Thyroid gland (tissue), 4 donors: ENCODE data around the gene MAPT. TPM values are rescaled to one million over a fixed set of nuclear protein-coding genes. Genes with fewer than 3 reads are reported as not detected.
A peak's percentile ranks its signal among the peaks of the same experiment; 100 is the strongest.

Experiments used
- DNase-seq, 2 donors: peaks; one replicate each; pipeline ENCODE4 v3.0.0-alpha.2; 2019
- H3K27ac ChIP-seq, 3 donors: fragments of 200-600 bp; sonication (generic); 1 replicate in 2 of 3; 2 replicates in 1 of 3; pipeline ENCODE4 v1.5.1; 2016 to 2019; ENCODE audit warnings: mild to moderate bottlenecking in 1 of 3, moderate library complexity in 1 of 3
- H3K27me3 ChIP-seq: fragments of 200-600 bp; sonication (generic); one replicate; pipeline ENCODE4 v1.5.1; 2019
- H3K36me3 ChIP-seq, 2 donors: fragments of 200-600 bp; sonication (generic); one replicate each; pipeline ENCODE4 v1.5.1; 2016 to 2019
- H3K4me1 ChIP-seq, 2 donors: fragments of 200-600 bp; sonication (generic); one replicate each; pipeline ENCODE4 v1.5.1; 2017 to 2019
- H3K4me3 ChIP-seq, 3 donors: fragments of 200-600 bp; sonication (generic); replicated peaks in 1 of 3; 1 replicate in 2 of 3; 2 replicates in 1 of 3; pipeline ENCODE4 v1.5.1; 2016; ENCODE audit warnings: mild to moderate bottlenecking in 1 of 3
- H3K9me3 ChIP-seq: fragments of 200-600 bp; sonication (generic); one replicate; pipeline ENCODE4 v1.5.1; 2017
- CTCF ChIP-seq, 6 experiments: fragments of 200-600 bp in 3 of 6; fragments of 450-650 bp in 3 of 6; sonication (generic) in 3 of 6; IDR thresholded peaks; one replicate each; pipeline ENCODE4 v1.5.1; 2016 to 2019; ENCODE audit warnings: antibody characterized with exemption in 6 of 6, mild to moderate bottlenecking in 2 of 6, inconsistent platforms in 1 of 6, moderate library complexity in 1 of 6
- POLR2A ChIP-seq, 2 donors: fragments of 450-650 bp; IDR thresholded peaks; one replicate each; pipeline ENCODE4 v1.6.1; 2017; ENCODE audit warnings: antibody characterized with exemption in 2 of 2, mild to moderate bottlenecking in 2 of 2, moderate library complexity in 1 of 2
- WGBS, 2 donors: methylation state at CpG; one replicate each; pipeline ENCODE4 v1.1.5; 2017; 5-methylcytosine and 5-hydroxymethylcytosine counted together
- intact Hi-C: fragments of 100-400 bp; cut with DNase I; formaldehyde crosslinking; loops from one replicate; pipeline ENCODE4 v1.15.1; 2023
- total RNA-seq, 4 donors: library from RNA; depleted of rRNA; stranded (reverse); fragments of >200 nt; gene quantifications; one replicate each; pipeline ENCODE4 v1.2.3, GENCODE V29; 2016

The MAPT gene
- total RNA-seq, 4 donors from 2014 or later = 0.54 to 1.8 (median 0.92) TPM

GRCh38 chr17:46042246-46042645 is 147.9 kb downstream of the MAPT start:
- intact Hi-C loops = no loop called here

DNA sequence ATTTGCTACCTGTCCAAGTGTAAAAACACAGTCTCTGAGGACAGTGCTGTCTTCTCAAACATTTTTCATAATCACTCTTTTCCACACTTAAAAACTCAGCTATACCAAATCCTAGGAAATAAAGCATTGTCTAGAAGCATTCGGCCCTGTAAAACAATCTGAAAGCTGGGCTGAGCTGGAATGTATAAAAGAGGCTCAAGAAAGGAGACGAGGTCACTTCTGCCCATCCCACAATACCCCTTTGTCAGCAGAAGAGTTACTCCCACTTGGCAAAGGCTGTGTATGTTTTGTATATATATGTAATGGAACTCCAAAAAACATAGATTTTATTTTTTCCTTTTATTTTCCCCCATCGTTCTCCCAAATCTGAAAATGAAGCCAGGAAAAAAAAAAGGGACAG is 148.6 kb downstream of the MAPT start:
- WGBS, 2 donors = 64 to 68% methylated on average over 3 of the region's 3 CpGs
- Histone ChIP-seq H3K36me3 (peaks cover 11 to 13% of the 10 kb centered on the region in 2 donors), H3K27me3 (no peaks in the 10 kb centered on the region), H3K4me3 (no peak overlapping the region), H3K9me3 (no peaks in the 10 kb centered on the region), H3K27ac (peak overlapping the region; percentile 13 to 76 (median 70)), H3K4me1 (peaks cover 65 to 74% of the 10 kb centered on the region in 2 donors)
- intact Hi-C loops = no loop called here
- TF ChIP-seq CTCF (IDR thresholded peaks at IDR 0.05) (no peak), POLR2A (IDR thresholded peaks at IDR 0.05) (no peak)
- DNase-seq = no peak

More at GRCh38 chr17:46042246-46042645, 147.9 kb downstream of the MAPT start:
- H3K27ac ChIP-seq = peak overlapping the region in 2 of 3 donors; percentile 70 to 76
- no peak overlapping the region for H3K4me3 ChIP-seq
- H3K27me3 ChIP-seq = no peaks in the 10 kb centered on the region
- TF ChIP-seq POLR2A (IDR thresholded peaks at IDR 0.05) (no peak), CTCF (IDR thresholded peaks at IDR 0.05) (no peak)
- H3K36me3 ChIP-seq = peaks cover 18 to 20% of the 10 kb centered on the region in 2 donors
- H3K4me1 ChIP-seq = peaks cover 67 to 75% of the 10 kb centered on the region in 2 donors
- no peaks in the 10 kb centered on the region for H3K9me3 ChIP-seq
- DNase-seq = no peak
- 90 to 92% methylated on average over 2 of the region's 2 CpGs for WGBS, 2 donors

GRCh38 chr17:46043606-46044005 is 149.3 kb downstream of the MAPT start:
- WGBS, 2 donors = 34 to 38% methylated on average over 3 of the region's 3 CpGs
- Histone ChIP-seq H3K27ac (peak overlapping the region; percentile 83 to 89 (median 84)), H3K27me3 (no peaks in the 10 kb centered on the region), H3K4me1 (peaks cover 59 to 67% of the 10 kb centered on the region in 2 donors), H3K4me3 (no peak overlapping the region), H3K36me3 (peaks cover 4 to 6% of the 10 kb centered on the region in 2 donors), H3K9me3 (no peaks in the 10 kb centered on the region)
- intact Hi-C loops = no loop called here
- TF ChIP-seq POLR2A (IDR thresholded peaks at IDR 0.05) = peak in 1 of 2 donors; percentile 34
- TF ChIP-seq CTCF (IDR thresholded peaks at IDR 0.05) = peak in 1 of 6 experiments; percentile 30
- no peak for DNase-seq

DNA sequence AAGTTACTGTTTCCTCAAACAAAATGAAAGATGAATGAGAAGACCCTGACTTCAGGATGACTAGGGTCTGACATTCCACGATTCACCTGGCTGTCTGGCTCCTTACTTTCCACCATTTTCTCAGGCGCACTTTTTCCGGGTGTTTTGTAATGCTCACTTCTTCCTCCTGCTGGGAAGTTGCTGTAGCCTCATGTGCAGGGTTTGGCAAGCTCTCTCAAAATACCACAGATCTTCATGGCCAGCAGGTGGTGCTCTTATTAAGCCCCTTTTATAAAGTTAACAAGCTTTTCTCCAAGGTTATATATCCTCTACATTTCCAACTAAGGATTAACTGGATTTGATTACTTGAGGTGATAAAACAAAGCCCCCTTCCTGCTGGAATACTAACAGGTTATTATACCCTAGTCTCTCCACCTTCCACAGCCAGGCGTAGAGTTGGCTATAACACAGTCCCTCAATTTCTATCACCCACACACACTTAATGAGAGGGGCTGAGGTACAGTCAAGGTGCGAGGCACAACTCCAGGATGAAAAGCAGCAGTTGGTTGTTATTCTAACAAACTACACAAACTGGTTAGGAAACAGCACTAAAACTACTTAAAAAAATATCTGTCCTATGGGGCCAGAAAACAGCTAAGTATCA is 150.1 kb downstream of the MAPT start:
- H3K27ac ChIP-seq = peak overlapping the region; percentile 83 to 89 (median 84)
- no peak overlapping the region for H3K4me3 ChIP-seq
- H3K36me3 ChIP-seq = peaks cover 2 to 3% of the 10 kb centered on the region in 2 donors
- peaks cover 51 to 59% of the 10 kb centered on the region in 2 donors for H3K4me1 ChIP-seq
- no peaks in the 10 kb centered on the region for H3K27me3 ChIP-seq
- TF ChIP-seq CTCF (IDR thresholded peaks at IDR 0.05) (peak; percentile 58 to 96 (median 86)), POLR2A (IDR thresholded peaks at IDR 0.05) (no peak)
- 26 to 34% methylated on average over 5 of the region's 5 CpGs for WGBS, 2 donors
- no peaks in the 10 kb centered on the region for H3K9me3 ChIP-seq
- DNase-seq = peak; percentile 77 to 79
- intact Hi-C loops = no loop called here

GRCh38 chr17:46044989-46045388 is 150.6 kb downstream of the MAPT start:
- Histone ChIP-seq H3K9me3 (no peaks in the 10 kb centered on the region), H3K4me1 (peaks cover 46 to 53% of the 10 kb centered on the region in 2 donors), H3K4me3 (no peak overlapping the region), H3K27me3 (no peaks in the 10 kb centered on the region), H3K27ac (peak overlapping the region; percentile 83 to 89 (median 84)), H3K36me3 (peaks cover 7 to 9% of the 10 kb centered on the region in 2 donors)
- DNase-seq = no peak
- WGBS, 2 donors = 60 to 64% methylated on average over 2 of the region's 2 CpGs
- intact Hi-C loops = loop anchor here (5.0 kb wide), 1 partner anchor 167 kb away; no protein-coding TSS in a partner anchor
- TF ChIP-seq POLR2A (IDR thresholded peaks at IDR 0.05) (no peak), CTCF (IDR thresholded peaks at IDR 0.05) (no peak)
